Kidney (tissue), 14 donors: ENCODE results near the gene NCBP1. TPM values are rescaled to one million over a fixed set of nuclear protein-coding genes. Genes with fewer than 3 reads are reported as not detected.

Source experiments
- DNase-seq, 5 donors: peaks; one replicate each; pipeline ENCODE4 v3.0.0-alpha.2; 2013 to 2020
- FAIRE-seq: peaks from 2 replicates; lab custom pipeline; 2012; peaks lifted over from hg19 to GRCh38; lab: Jason Lieb, UNC
- H3K27ac ChIP-seq, 2 donors: one replicate each; pipeline ENCODE4 v1.7.0; 2013; ENCODE audit warnings: low read depth in 2 of 2, low read length in 2 of 2, inconsistent platforms in 1 of 2
- H3K27me3 ChIP-seq: one replicate; pipeline ENCODE4 v1.7.1; 2013; ENCODE audit warnings: low read length, inconsistent platforms; ENCODE audit not compliant: control insufficient read depth, insufficient read depth
- H3K36me3 ChIP-seq, 3 donors: one replicate each; pipeline versions ENCODE4 v1.7.0 to v1.7.1; 2013; ENCODE audit warnings: low read length in 3 of 3, control low read depth in 1 of 3, inconsistent platforms in 1 of 3; ENCODE audit not compliant: insufficient read depth in 3 of 3, control insufficient read depth in 2 of 3
- H3K4me1 ChIP-seq, 3 donors: one replicate each; pipeline versions ENCODE4 v1.7.0 to v1.7.1; 2013; ENCODE audit warnings: low read length in 3 of 3, inconsistent platforms in 1 of 3, low read depth in 1 of 3; ENCODE audit not compliant: control insufficient read depth in 2 of 3, insufficient read depth in 2 of 3
- H3K4me3 ChIP-seq, 3 donors: one replicate each; pipeline versions ENCODE4 v1.7.0 to v1.8.1; 2013; ENCODE audit warnings: low read length in 3 of 3, control low read depth in 1 of 3, inconsistent platforms in 1 of 3
- H3K9ac ChIP-seq, 3 donors: one replicate each; pipeline versions ENCODE4 v1.7.0 to v1.7.1; 2013; ENCODE audit warnings: low read length in 3 of 3, control low read depth in 1 of 3, inconsistent platforms in 1 of 3
- H3K9me3 ChIP-seq, 3 donors: one replicate each; pipeline versions ENCODE4 v1.7.0 to v1.7.1; 2013; ENCODE audit warnings: low read length in 3 of 3, control low read depth in 1 of 3, inconsistent platforms in 1 of 3; ENCODE audit not compliant: control insufficient read depth in 2 of 3, insufficient read depth in 1 of 3
- intact Hi-C: fragments of 100-400 bp; cut with DNase I; formaldehyde crosslinking; loops from one replicate; pipeline ENCODE4 v1.11.1; 2022
- polyA plus RNA-seq: library from polyadenylated mRNA; stranded (reverse); fragments of 350-450 nt; fragmentation: Illumina TruSeq; extraction: RNeasy Lipid Tissue Mini Kit (QIAGEN cat#74804); gene quantifications from one replicate; pipeline ENCODE4 v1.2.3, GENCODE V29; 2014; ENCODE audit warnings: low read depth, low replicate concordance; ENCODE audit not compliant: insufficient read depth
- total RNA-seq: library from RNA; stranded (reverse); fragmentation: NEBNext Ultra II Directional; extraction: Animal tissue kit (Norgen Biotek cat#: 25700); gene quantifications from one replicate; pipeline ENCODE4 v1.2.1, GENCODE V29; 2021
- TF ChIP-seq, protein P1 (sequence below): IDR thresholded peaks from 3 replicates; pipeline ENCODE4 v1.5.1; 2012; ENCODE audit warnings: mild to moderate bottlenecking, moderate library complexity, borderline replicate concordance; ENCODE audit not compliant: insufficient read depth; ENCODE audit errors: extremely low read depth
- donor health status: control.
- donor health status: control.
- donor health status: control.
- donor health status: control.
- donor health status: control.
- donor health status: DM: yes; HTN: yes; CAD: no.
- donor health status: Normal renal cell carcinoma (clear cell type).

Gene NCBP1
- total and polyA plus RNA-seq, 2 donors from 2014 or later, result 15.1 to 28.5 TPM

GRCh38 chr9:97717866-97718265 lies 84.2 kb downstream of the NCBP1 start:
- no peak overlapping the region for H3K4me3 ChIP-seq
- no peaks in the 10 kb centered on the region for H3K27me3 ChIP-seq
- DNase-seq (no peak), FAIRE-seq (no peak)
- no peak overlapping the region for H3K27ac ChIP-seq
- no peaks in the 10 kb centered on the region for H3K36me3 ChIP-seq
- TF ChIP-seq, protein P1, sequence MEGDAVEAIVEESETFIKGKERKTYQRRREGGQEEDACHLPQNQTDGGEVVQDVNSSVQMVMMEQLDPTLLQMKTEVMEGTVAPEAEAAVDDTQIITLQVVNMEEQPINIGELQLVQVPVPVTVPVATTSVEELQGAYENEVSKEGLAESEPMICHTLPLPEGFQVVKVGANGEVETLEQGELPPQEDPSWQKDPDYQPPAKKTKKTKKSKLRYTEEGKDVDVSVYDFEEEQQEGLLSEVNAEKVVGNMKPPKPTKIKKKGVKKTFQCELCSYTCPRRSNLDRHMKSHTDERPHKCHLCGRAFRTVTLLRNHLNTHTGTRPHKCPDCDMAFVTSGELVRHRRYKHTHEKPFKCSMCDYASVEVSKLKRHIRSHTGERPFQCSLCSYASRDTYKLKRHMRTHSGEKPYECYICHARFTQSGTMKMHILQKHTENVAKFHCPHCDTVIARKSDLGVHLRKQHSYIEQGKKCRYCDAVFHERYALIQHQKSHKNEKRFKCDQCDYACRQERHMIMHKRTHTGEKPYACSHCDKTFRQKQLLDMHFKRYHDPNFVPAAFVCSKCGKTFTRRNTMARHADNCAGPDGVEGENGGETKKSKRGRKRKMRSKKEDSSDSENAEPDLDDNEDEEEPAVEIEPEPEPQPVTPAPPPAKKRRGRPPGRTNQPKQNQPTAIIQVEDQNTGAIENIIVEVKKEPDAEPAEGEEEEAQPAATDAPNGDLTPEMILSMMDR, result no peak
- peaks cover 0 to 6% (median 0%) of the 10 kb centered on the region in 3 donors for H3K9me3 ChIP-seq
- H3K4me1 ChIP-seq, result no peaks in the 10 kb centered on the region
- no peak overlapping the region for H3K9ac ChIP-seq
- intact Hi-C loops, result no loop called here

DNA sequence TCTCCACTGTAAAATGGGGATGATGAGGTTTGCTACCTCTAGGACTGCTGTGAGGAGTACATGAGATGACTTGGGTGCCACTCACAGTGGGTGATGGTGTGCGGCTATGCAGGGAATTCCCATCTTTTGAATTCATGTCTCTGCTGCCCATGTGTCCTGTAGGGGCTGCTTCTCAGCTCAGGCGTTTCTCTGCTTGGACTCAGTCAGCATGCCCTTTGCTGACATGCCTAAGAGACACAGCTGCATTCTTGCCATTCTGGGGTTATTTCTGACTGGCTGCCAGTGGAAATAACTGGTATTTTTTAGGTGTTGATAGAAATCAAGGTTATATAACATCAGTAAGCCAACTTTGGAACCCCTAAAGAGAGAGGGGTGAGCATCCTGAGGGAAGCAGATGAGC lies 87.8 kb downstream of the NCBP1 start:
- H3K27ac ChIP-seq, result no peak overlapping the region
- H3K36me3 ChIP-seq, result no peaks in the 10 kb centered on the region

DNA sequence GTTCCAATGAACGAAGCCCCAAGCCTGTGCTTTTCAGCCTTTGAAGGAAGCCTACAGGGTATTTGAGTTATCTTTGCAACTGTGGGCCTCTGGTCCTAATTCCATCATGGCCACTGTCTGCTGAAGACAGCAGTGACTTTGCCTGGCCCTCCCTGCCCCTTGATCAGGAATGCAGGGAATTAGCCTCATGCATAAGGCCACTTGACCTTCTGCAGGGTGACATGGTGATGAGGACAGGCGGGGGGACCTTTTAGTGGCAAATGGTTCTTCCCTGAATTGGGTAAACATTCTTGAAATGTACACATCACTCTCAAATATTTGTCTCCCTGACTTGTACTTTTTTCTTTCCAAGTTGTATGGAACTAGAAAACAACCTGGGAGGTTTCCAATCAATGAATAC lies 88.7 kb downstream of the NCBP1 start:
- H3K4me3 ChIP-seq, result no peak overlapping the region
- TF ChIP-seq, protein P1, result no peak
- FAIRE-seq (no peak), DNase-seq (no peak)
- no peak overlapping the region for H3K27ac ChIP-seq
- no peaks in the 10 kb centered on the region for H3K27me3 ChIP-seq
- no peak overlapping the region for H3K9ac ChIP-seq
- intact Hi-C loops, result no loop called here
- peaks cover 0 to 6% (median 0%) of the 10 kb centered on the region in 3 donors for H3K9me3 ChIP-seq
- H3K4me1 ChIP-seq, result no peaks in the 10 kb centered on the region
- H3K36me3 ChIP-seq, result no peaks in the 10 kb centered on the region

More for the DNA sequence above, 87.8 kb downstream of the NCBP1 start:
- intact Hi-C loops, result no loop called here
- no peak for FAIRE-seq
- Histone ChIP-seq H3K27me3 (no peaks in the 10 kb centered on the region), H3K9ac (no peak overlapping the region), H3K9me3 (peaks cover 0 to 6% (median 0%) of the 10 kb centered on the region in 3 donors), H3K4me1 (no peaks in the 10 kb centered on the region), H3K4me3 (no peak overlapping the region)
- DNase-seq, result no peak
- TF ChIP-seq, protein P1, result no peak

Other genes with a start within 250 kb of the NCBP1 start
- gene TDRD7, start 221.7 kb upstream of the NCBP1 start, total RNA-seq, result 15.0 TPM
- gene TDRD7, start 221.7 kb upstream of the NCBP1 start, polyA plus RNA-seq, result 7.8 TPM
- 14.9 TPM for gene TMOD1, start 132.2 kb upstream of the NCBP1 start, total RNA-seq
- 8.1 TPM for gene TMOD1, start 132.2 kb upstream of the NCBP1 start, polyA plus RNA-seq
- 23.4 TPM for gene TSTD2, start 453 bp upstream of the NCBP1 start, total RNA-seq
- gene TSTD2, start 453 bp upstream of the NCBP1 start, polyA plus RNA-seq, result 9.0 TPM
- gene XPA, start 63.5 kb downstream of the NCBP1 start, total RNA-seq, result 17.7 TPM
- gene XPA, start 63.5 kb downstream of the NCBP1 start, polyA plus RNA-seq, result 26.3 TPM
- 2.2 TPM for gene FOXE1, start 219.4 kb downstream of the NCBP1 start, total RNA-seq
- not detected for gene FOXE1, start 219.4 kb downstream of the NCBP1 start, polyA plus RNA-seq